Chondrocyte (in vitro differentiated cells): ENCODE results near the gene KIFC3. TPM values are rescaled to one million over a fixed set of nuclear protein-coding genes. Genes with fewer than 3 reads are reported as not detected.

Source experiments
- DNase-seq: peaks from one replicate; pipeline ENCODE4 v3.0.0; 2021; ENCODE audit warnings: mixed read lengths, low spot score
- H3K27ac Mint-ChIP-seq: one replicate; pipeline ENCODE4 v1.8.0; 2021; ENCODE audit warnings: mild to moderate bottlenecking, moderate library complexity, mixed read lengths; ENCODE audit not compliant: unreplicated experiment
- H3K27me3 Mint-ChIP-seq: 2 replicates; pipeline ENCODE4 v1.8.0; 2021; ENCODE audit warnings: low read depth, mixed read lengths
- H3K36me3 Mint-ChIP-seq: 2 replicates; pipeline ENCODE4 v1.8.0; 2021; ENCODE audit warnings: low read depth, mixed read lengths
- H3K4me1 Mint-ChIP-seq: 2 replicates; pipeline ENCODE4 v1.8.0; 2021; ENCODE audit warnings: low read depth, mild to moderate bottlenecking, mixed read lengths
- H3K4me3 Mint-ChIP-seq: one replicate; pipeline ENCODE4 v1.8.0; 2021; ENCODE audit warnings: mild to moderate bottlenecking, moderate library complexity, mixed read lengths; ENCODE audit not compliant: unreplicated experiment
- H3K9me3 Mint-ChIP-seq: 2 replicates; pipeline ENCODE4 v1.8.0; 2021; ENCODE audit warnings: low read depth, mixed read lengths
- total RNA-seq: library from RNA; stranded (reverse); gene quantifications from 3 replicates; pipeline ENCODE4 v1.2.1, GENCODE V29; 2021
- TF ChIP-seq, protein P1 (sequence below): fragments of 200-600 bp; sonication (generic); IDR thresholded peaks from 2 replicates; pipeline ENCODE4 v1.5.0; 2021; ENCODE audit warnings: antibody characterized with exemption, mild to moderate bottlenecking, moderate library complexity

Gene KIFC3
- total RNA-seq, 1 donor from 2014 or later = 75.6 TPM

DNA sequence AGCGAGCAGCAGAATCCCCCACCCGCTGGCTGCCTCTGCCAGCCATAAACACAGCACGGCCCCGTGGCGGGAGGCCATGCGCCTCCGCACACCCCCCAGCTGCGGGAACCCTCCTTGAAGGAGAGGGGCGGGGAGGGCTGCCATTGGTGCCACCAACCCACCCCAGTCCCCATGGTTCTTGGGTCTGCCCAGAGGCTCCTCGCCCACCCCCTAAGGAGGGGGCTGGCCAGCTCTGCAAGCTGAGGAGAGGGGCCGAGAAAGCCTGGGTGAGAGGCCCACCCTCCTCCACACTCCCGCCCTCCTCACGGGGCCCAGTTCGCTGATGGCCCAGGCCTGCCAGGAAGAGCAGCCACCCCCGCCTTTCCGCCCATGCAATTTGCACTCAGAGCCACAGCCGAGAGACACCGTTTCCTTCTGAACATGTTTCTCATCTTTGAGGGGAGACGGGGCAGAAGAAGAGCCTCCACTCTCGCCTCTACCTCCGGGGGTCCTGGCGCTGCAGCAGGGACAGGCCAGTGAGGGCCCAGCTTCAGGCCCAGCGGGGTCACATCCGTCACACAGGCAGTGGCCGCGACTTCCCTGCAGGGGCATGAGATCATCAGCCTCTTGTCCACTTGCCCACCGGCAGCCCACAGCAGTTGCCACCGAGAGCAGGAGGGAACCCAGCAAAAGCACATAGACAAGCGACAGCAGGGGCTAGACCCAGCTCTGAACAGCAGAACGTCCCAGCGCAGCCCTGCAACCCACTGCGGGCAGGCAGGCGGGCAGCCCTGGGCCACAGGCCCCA, 43.8 kb downstream of the KIFC3 start:
- no peak overlapping the region for H3K27ac Mint-ChIP-seq
- no peak for DNase-seq
- no peak overlapping the region for H3K4me3 Mint-ChIP-seq
- no peaks in the 10 kb centered on the region for H3K27me3 Mint-ChIP-seq
- peaks cover 19% of the 10 kb centered on the region for H3K36me3 Mint-ChIP-seq
- no peaks in the 10 kb centered on the region for H3K4me1 Mint-ChIP-seq
- TF ChIP-seq, protein P1, sequence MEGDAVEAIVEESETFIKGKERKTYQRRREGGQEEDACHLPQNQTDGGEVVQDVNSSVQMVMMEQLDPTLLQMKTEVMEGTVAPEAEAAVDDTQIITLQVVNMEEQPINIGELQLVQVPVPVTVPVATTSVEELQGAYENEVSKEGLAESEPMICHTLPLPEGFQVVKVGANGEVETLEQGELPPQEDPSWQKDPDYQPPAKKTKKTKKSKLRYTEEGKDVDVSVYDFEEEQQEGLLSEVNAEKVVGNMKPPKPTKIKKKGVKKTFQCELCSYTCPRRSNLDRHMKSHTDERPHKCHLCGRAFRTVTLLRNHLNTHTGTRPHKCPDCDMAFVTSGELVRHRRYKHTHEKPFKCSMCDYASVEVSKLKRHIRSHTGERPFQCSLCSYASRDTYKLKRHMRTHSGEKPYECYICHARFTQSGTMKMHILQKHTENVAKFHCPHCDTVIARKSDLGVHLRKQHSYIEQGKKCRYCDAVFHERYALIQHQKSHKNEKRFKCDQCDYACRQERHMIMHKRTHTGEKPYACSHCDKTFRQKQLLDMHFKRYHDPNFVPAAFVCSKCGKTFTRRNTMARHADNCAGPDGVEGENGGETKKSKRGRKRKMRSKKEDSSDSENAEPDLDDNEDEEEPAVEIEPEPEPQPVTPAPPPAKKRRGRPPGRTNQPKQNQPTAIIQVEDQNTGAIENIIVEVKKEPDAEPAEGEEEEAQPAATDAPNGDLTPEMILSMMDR = no peak
- no peaks in the 10 kb centered on the region for H3K9me3 Mint-ChIP-seq

DNA sequence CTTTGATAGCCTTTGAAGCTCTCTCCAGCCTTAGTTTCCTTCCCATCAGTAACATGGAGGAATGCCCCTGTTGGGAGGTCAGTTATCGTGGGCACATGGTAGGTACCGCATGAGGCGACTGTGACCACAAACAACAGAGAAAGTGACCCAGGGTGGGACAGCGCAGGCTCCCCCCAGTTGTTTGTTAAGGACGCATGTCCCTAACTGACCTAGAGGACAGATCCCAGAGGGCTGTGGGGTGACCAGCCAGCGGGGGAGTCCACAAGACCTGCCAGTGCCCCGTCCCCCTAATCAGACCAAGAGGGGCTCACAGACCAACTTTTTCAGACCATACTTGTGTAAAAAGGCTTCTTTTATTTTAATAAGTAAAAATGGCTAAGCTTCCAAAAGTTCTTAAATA, 44.4 kb downstream of the KIFC3 start:
- TF ChIP-seq, protein P1 = no peak
- DNase-seq = peak; percentile 70
- no peaks in the 10 kb centered on the region for H3K9me3 Mint-ChIP-seq
- H3K27me3 Mint-ChIP-seq = no peaks in the 10 kb centered on the region
- no peak overlapping the region for H3K27ac Mint-ChIP-seq
- peaks cover 17% of the 10 kb centered on the region for H3K36me3 Mint-ChIP-seq
- no peaks in the 10 kb centered on the region for H3K4me1 Mint-ChIP-seq
- no peak overlapping the region for H3K4me3 Mint-ChIP-seq

GRCh38 chr16:57757326-57757786, 44.9 kb downstream of the KIFC3 start:
- H3K4me3 Mint-ChIP-seq = no peak overlapping the region
- H3K27me3 Mint-ChIP-seq = no peaks in the 10 kb centered on the region
- H3K4me1 Mint-ChIP-seq = no peaks in the 10 kb centered on the region
- no peaks in the 10 kb centered on the region for H3K9me3 Mint-ChIP-seq
- no peak overlapping the region for H3K27ac Mint-ChIP-seq
- TF ChIP-seq, protein P1 = peak; percentile 97
- DNase-seq = peak; percentile 94
- peaks cover 17% of the 10 kb centered on the region for H3K36me3 Mint-ChIP-seq

- DNase-seq = peak; percentile 89
- TF ChIP-seq, protein P1 = no peak
- Mint-ChIP-seq H3K27ac (no peak overlapping the region), H3K4me1 (no peaks in the 10 kb centered on the region), H3K27me3 (no peaks in the 10 kb centered on the region), H3K4me3 (no peak overlapping the region), H3K36me3 (peaks cover 12% of the 10 kb centered on the region), H3K9me3 (no peaks in the 10 kb centered on the region)
Observed at GRCh38 chr16:57756424-57757325, 45.6 kb downstream of the KIFC3 start.

DNA sequence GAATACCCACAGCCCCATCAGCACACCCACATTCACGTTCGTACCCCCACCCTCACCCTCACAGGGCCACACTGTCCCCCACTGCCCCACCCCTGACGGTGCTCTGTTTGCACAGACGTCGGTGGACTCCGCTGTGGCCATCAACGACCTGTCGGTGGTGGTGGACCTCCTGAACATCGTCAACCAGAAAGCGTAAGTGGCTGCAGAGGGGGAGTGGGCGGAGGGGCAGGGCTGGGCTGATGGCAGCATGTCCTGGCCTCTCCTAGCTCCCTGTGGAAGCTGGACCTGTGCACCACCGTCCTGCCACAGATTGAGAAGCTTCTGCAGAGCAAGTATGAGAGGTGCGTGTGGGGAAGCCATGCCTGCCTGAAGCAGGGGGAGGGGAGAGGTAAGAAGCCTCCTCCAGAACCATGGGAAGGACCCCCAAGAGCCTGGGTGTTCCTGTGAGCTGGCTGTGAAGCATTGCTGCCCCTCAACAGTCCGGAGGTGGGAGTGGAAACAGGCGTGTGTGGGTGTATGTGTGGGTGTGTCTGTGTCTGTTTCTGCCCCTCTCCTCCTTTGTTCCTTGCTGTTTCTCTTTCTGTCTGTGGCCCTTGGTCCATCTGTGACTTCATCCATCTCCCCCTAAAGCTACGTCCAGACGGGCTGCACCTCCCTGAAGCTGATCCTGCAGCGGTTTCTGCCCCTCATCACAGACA, 46.4 kb downstream of the KIFC3 start:
- TF ChIP-seq, protein P1 = no peak
- H3K27me3 Mint-ChIP-seq = no peaks in the 10 kb centered on the region
- peak; percentile 75 for DNase-seq
- peaks cover 12% of the 10 kb centered on the region for H3K36me3 Mint-ChIP-seq
- H3K9me3 Mint-ChIP-seq = no peaks in the 10 kb centered on the region
- no peak overlapping the region for H3K27ac Mint-ChIP-seq
- H3K4me3 Mint-ChIP-seq = no peak overlapping the region
- H3K4me1 Mint-ChIP-seq = no peaks in the 10 kb centered on the region
